GM12892 (cell line): ENCODE measurements around the gene CRYGA.

Experiments
- POLR2A ChIP-seq: IDR thresholded peaks from 2 replicates; pipeline ENCODE4 v1.6.1; 2011; ENCODE audit warnings: low read depth, low read length, control low read depth
- TAF1 ChIP-seq: IDR thresholded peaks from 2 replicates; pipeline ENCODE4 v1.6.1; 2011; ENCODE audit warnings: low read depth, mild to moderate bottlenecking, control low read depth, low read length, borderline replicate concordance

GRCh38 chr2:208179028-208179609 is 15.7 kb upstream of the CRYGA start:
- no peak for TF ChIP-seq POLR2A
- no peak for TF ChIP-seq TAF1
